ENCODE results near the gene KRT3.

The KRT3 gene

GRCh38 chr12:52778833-52779232, 17.1 kb downstream of the KRT3 start (continued):
- TF ChIP-seq CSRNP3 (CRISPR knock-in tag; IDR thresholded peaks at IDR 0.05) = no peak
- TF ChIP-seq, protein P1, sequence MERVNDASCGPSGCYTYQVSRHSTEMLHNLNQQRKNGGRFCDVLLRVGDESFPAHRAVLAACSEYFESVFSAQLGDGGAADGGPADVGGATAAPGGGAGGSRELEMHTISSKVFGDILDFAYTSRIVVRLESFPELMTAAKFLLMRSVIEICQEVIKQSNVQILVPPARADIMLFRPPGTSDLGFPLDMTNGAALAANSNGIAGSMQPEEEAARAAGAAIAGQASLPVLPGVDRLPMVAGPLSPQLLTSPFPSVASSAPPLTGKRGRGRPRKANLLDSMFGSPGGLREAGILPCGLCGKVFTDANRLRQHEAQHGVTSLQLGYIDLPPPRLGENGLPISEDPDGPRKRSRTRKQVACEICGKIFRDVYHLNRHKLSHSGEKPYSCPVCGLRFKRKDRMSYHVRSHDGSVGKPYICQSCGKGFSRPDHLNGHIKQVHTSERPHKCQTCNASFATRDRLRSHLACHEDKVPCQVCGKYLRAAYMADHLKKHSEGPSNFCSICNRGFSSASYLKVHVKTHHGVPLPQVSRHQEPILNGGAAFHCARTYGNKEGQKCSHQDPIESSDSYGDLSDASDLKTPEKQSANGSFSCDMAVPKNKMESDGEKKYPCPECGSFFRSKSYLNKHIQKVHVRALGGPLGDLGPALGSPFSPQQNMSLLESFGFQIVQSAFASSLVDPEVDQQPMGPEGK (CRISPR knock-in tag; IDR thresholded peaks at IDR 0.05; ENCODE audit: borderline replicate concordance) = no peak

DNA sequence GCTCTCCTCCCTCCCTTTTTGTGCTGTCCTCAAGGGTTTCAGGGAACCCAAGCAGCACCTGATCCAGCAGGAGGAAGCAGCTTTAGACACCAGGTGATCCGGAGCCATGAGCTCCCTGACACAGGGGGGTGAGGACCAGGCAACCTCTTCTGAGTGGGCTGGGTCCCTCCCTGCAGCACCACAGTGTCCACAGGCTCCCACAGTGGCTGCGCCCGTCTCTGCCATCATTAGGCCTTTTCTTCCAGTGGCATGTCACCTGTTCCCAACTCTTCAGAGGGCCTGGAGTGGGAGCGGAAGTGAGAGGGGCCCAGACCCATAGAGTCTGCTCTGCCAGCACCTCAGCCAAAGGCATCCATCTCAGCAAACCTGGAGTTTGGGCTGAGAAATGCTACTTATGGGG, 18.4 kb downstream of the KRT3 start:
- no peak for ATAC-seq
- TF ChIP-seq SNAI2 (CRISPR knock-in tag; IDR thresholded peaks at IDR 0.05) (no peak), CSRNP3 (CRISPR knock-in tag; IDR thresholded peaks at IDR 0.05) (no peak)

GRCh38 chr12:52776913-52777395, 19.0 kb downstream of the KRT3 start, which contains the start of gene KRT76:
Gene KRT76, minus strand, starts transcription at chr12:52777345. Its CDS starts 54 bp downstream, at chr12:52777291.
- no peak for ATAC-seq
- no peak for TF ChIP-seq SNAI2 (CRISPR knock-in tag; IDR thresholded peaks at IDR 0.05)
- TF ChIP-seq ZNF70 (CRISPR knock-in tag; IDR thresholded peaks at IDR 0.05) = no peak
- no peak for TF ChIP-seq ZFP30 (CRISPR knock-in tag; IDR thresholded peaks at IDR 0.05)
- TF ChIP-seq ZFP3 (CRISPR knock-in tag; IDR thresholded peaks at IDR 0.05) = no peak
- TF ChIP-seq, protein P2, sequence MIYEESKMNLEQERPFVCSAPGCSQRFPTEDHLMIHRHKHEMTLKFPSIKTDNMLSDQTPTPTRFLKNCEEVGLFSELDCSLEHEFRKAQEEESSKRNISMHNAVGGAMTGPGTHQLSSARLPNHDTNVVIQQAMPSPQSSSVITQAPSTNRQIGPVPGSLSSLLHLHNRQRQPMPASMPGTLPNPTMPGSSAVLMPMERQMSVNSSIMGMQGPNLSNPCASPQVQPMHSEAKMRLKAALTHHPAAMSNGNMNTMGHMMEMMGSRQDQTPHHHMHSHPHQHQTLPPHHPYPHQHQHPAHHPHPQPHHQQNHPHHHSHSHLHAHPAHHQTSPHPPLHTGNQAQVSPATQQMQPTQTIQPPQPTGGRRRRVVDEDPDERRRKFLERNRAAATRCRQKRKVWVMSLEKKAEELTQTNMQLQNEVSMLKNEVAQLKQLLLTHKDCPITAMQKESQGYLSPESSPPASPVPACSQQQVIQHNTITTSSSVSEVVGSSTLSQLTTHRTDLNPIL (CRISPR knock-in tag; IDR thresholded peaks at IDR 0.05; ENCODE audit: low read depth) = no peak
- TF ChIP-seq TCF4 (CRISPR knock-in tag; IDR thresholded peaks at IDR 0.05; ENCODE audit: borderline replicate concordance) = no peak
- no peak for TF ChIP-seq ZNF8 (CRISPR knock-in tag; IDR thresholded peaks at IDR 0.05)
- no peak for TF ChIP-seq ZC3H10 (CRISPR knock-in tag; IDR thresholded peaks at IDR 0.05)
- no peak for TF ChIP-seq ZNF565 (CRISPR knock-in tag; conservative IDR thresholded peaks at IDR 0.05; ENCODE audit: low read depth)
- no peak for TF ChIP-seq GLIS3 (CRISPR knock-in tag; IDR thresholded peaks at IDR 0.05)
- no peak for TF ChIP-seq PPARA (CRISPR knock-in tag; IDR thresholded peaks at IDR 0.05; ENCODE audit: borderline replicate concordance)
- TF ChIP-seq TSHZ2 (CRISPR knock-in tag; IDR thresholded peaks at IDR 0.05) = no peak
- TF ChIP-seq CSDC2 (CRISPR knock-in tag; IDR thresholded peaks at IDR 0.05) = no peak
- TF ChIP-seq ISL1 (CRISPR knock-in tag; IDR thresholded peaks at IDR 0.05) = no peak
- TF ChIP-seq, protein P1 (CRISPR knock-in tag; IDR thresholded peaks at IDR 0.05; ENCODE audit: borderline replicate concordance) = no peak
- TF ChIP-seq TOX (CRISPR knock-in tag; IDR thresholded peaks at IDR 0.05; ENCODE audit: borderline replicate concordance) = no peak

DNA sequence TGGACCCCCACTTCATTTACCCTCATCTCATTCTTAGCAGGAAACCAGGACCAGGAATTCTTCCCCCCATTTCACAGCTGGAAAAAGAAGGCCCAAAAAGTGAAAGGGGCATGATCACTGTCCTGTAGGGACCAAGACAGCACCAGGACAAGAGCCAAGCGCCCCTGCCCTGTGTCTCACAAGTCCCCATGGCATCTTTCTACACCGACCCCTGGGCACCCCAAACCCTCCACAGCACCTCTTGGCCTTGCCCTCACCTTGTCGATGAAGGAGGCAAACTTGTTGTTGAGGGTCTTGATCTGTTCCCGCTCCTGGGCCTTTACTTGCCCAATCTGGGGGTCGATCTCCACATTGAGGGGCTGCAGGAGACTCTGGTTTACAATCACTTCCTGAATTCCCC, 19.5 kb downstream of the KRT3 start:
- no peak for ATAC-seq
- TF ChIP-seq RARB (CRISPR knock-in tag; IDR thresholded peaks at IDR 0.05) (no peak), CSDC2 (CRISPR knock-in tag; IDR thresholded peaks at IDR 0.05) (no peak), TSHZ2 (CRISPR knock-in tag; IDR thresholded peaks at IDR 0.05) (no peak), ZC3H10 (CRISPR knock-in tag; IDR thresholded peaks at IDR 0.05) (no peak), ZFP3 (CRISPR knock-in tag; IDR thresholded peaks at IDR 0.05) (no peak), ZNF8 (CRISPR knock-in tag; IDR thresholded peaks at IDR 0.05) (no peak), SNAI2 (CRISPR knock-in tag; IDR thresholded peaks at IDR 0.05) (no peak)
- TF ChIP-seq, protein P1 (CRISPR knock-in tag; IDR thresholded peaks at IDR 0.05; ENCODE audit: borderline replicate concordance) = no peak

Measured in SK-N-SH treated with all-trans-retinoic acid at 6 μM for 48 hours (cell line).